ENCODE measurements around the gene CCDC14.
A peak's percentile ranks its signal among the peaks of the same experiment; 100 is the strongest.
"Not testable (repeated sequence)": the region's sequence is repeated elsewhere in the genome, so short reads cannot be mapped to it uniquely, and the experiment has no call there.

The CCDC14 gene, protein sequence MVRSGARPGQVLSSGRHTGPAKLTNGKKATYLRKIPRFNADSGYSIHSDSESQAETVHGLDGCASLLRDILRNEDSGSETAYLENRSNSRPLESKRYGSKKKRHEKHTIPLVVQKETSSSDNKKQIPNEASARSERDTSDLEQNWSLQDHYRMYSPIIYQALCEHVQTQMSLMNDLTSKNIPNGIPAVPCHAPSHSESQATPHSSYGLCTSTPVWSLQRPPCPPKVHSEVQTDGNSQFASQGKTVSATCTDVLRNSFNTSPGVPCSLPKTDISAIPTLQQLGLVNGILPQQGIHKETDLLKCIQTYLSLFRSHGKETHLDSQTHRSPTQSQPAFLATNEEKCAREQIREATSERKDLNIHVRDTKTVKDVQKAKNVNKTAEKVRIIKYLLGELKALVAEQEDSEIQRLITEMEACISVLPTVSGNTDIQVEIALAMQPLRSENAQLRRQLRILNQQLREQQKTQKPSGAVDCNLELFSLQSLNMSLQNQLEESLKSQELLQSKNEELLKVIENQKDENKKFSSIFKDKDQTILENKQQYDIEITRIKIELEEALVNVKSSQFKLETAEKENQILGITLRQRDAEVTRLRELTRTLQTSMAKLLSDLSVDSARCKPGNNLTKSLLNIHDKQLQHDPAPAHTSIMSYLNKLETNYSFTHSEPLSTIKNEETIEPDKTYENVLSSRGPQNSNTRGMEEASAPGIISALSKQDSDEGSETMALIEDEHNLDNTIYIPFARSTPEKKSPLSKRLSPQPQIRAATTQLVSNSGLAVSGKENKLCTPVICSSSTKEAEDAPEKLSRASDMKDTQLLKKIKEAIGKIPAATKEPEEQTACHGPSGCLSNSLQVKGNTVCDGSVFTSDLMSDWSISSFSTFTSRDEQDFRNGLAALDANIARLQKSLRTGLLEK

GRCh38 chr3:123960781-123961507 lies at the start of gene CCDC14:
CCDC14 (minus strand) TSS chr3:123961229; CDS start chr3:123961173, 56 bp downstream.
- POLR2A ChIA-PET, result no interaction called here
- peak; percentile 71 for DNase-seq (ENCODE audit: extremely low spot score)
- TF ChIP-seq CTCF (IDR thresholded peaks at IDR 0.05; ENCODE audit: control extremely low read depth, extremely low read depth, low read depth, missing control alignments), result no peak
- CTCF ChIA-PET, result no interaction called here

DNA sequence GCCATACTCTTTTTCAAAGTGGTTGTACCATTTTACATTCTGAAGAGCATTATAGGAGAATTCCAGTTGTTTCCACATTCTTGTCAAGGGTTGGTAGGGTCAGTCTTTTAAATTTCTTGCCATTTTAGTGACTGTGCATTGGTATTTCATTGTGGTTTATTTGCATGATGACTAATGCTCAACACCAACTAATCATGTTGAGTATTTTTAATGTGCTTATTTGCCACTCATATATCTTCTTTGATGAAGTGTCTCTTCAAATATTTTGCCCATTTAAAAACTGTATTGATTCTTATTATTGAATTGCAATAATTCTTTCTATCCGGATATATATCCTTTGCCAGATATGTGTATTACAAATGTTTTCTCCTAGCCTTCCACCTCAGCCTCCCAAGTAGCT lies 47.3 kb upstream of the CCDC14 start:
- CTCF ChIA-PET, result interaction anchor here (0.8 kb wide), 1 partner anchor 24 kb away, joined by 3 read pairs; the partner anchor contains the start of gene KALRN
- POLR2A ChIA-PET; DNase-seq (ENCODE audit: extremely low spot score): not testable (repeated sequence)

DNA sequence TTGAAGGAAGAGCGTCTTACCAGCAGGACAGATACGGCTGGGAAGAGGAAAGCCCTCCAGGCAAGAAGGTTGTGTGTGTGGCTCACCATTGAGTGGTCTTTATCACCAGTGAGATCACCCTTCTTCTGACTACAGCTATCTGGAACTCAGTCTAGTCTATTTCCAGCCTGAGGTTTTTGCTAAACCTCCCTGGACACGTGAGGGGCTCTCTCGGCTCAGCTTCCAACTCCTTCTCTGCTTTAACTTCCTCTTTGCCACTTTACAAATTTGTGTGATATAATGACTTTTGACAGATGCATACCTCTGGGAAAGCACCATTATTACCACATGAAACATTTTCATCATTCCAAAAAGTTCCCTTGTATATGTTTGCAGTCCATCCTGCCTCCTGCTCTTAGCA lies 46.2 kb upstream of the CCDC14 start:
- TF ChIP-seq CTCF (IDR thresholded peaks at IDR 0.05; ENCODE audit: control extremely low read depth, extremely low read depth, low read depth, missing control alignments), result no peak
- ChIA-PET CTCF (interaction anchor here (0.8 kb wide), 1 partner anchor 26 kb away, joined by 3 read pairs; the partner anchor contains the start of gene KALRN), POLR2A (no interaction called here)
- DNase-seq (ENCODE audit: extremely low spot score), result no peak

GRCh38 chr3:124002405-124003079 lies 41.5 kb upstream of the CCDC14 start:
- CTCF ChIA-PET, result interaction anchor here (1.1 kb wide), 1 partner anchor 15 kb away, joined by 3 read pairs; no protein-coding TSS in a partner anchor
- DNase-seq (ENCODE audit: extremely low spot score); POLR2A ChIA-PET: not testable (repeated sequence)

DNA sequence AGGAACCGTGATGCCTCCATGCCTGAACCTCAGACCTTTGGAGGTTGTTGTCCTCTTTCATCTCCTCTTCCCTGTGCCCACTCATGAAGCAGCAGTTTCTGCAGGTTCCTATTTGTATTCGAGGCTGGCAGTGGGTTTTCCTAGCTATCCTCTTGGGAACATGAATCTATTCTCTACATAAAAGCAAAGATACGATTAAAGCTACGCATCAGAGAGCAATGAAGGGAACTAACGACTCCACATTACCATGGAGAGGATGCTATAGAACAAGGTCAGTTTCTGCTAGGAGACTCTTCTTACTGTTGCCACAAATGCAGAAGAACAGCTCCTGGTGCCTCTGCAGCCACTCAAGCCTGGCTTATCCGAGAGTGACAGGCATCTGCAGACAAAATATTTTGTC lies 40.3 kb upstream of the CCDC14 start:
- DNase-seq (ENCODE audit: extremely low spot score); POLR2A ChIA-PET: not testable (repeated sequence)
- CTCF ChIA-PET, result interaction anchor here (1.3 kb wide), 1 partner anchor 15 kb away, joined by 4 read pairs; no protein-coding TSS in a partner anchor

DNA sequence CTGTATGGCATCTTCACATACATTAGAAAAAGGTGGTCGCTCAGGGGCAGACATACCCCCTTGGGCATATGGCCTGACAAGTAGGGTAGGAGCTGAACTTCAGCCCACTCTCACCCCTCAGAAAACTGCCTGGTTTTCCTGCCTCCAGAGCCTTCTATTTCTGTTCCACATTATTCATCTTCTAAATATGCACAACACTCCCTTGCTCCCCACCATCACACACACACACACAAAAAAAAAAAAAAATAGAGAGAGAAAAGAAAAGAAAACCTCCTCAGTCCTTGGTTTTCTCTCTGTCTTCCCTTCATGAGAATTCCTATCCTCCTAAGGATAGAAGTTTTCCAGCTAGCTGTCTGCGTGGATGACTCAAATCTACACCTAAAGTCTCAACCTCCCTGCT lies 36.5 kb upstream of the CCDC14 start:
- CTCF ChIA-PET, result no interaction called here
- DNase-seq (ENCODE audit: extremely low spot score), result no peak

DNA sequence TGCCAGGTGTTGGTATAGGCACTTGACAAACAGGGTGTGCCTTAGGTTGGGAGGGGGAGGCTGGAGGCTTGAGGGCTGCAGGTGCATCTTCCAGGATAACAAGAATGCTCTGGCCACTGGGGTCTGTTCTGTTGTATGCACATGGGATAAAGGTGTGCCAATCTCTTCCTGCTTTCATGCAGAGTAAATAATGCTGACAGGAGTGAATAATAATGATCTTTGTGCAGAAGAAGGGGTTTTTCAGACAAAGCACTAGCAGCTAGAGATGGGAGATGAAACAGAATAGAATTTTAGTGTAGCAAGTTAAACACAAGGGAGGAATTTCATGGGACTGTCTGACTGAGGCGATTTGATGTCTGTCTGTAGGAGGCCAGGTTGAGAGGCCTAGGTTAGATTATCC lies 32.8 kb upstream of the CCDC14 start:
- TF ChIP-seq CTCF (IDR thresholded peaks at IDR 0.05; ENCODE audit: control extremely low read depth, extremely low read depth, low read depth, missing control alignments), result no peak
- DNase-seq (ENCODE audit: extremely low spot score), result no peak
- CTCF ChIA-PET, result no interaction called here
- POLR2A ChIA-PET, result no interaction called here

More for the DNA sequence above, 36.5 kb upstream of the CCDC14 start:
- no peak for TF ChIP-seq CTCF (IDR thresholded peaks at IDR 0.05; ENCODE audit: control extremely low read depth, extremely low read depth, low read depth, missing control alignments)
- POLR2A ChIA-PET, result no interaction called here

GRCh38 chr3:123991730-123992588 lies 30.9 kb upstream of the CCDC14 start, which contains the start of gene ROPN1:
ROPN1 (minus strand) TSS chr3:123992124; CDS start chr3:123980481, 11,643 bp downstream.
- DNase-seq (ENCODE audit: extremely low spot score); CTCF ChIA-PET: not testable (repeated sequence)
- POLR2A ChIA-PET, result interaction anchor here (0.6 kb wide), 1 partner anchor 219 kb away, joined by 3 read pairs; no protein-coding TSS in a partner anchor

Measured in GM10248 (cell line).